Measurements from ENCODE around the gene PTX4.

PTX4 gene

GRCh38 chr16:1500465-1501150 is 11.9 kb upstream of the PTX4 start:
- no peak for DNase-seq (ENCODE audit: low spot score)

GRCh38 chr16:1499756-1500464 is 11.2 kb upstream of the PTX4 start:
- DNase-seq (ENCODE audit: low spot score) = no peak

GRCh38 chr16:1498899-1499676 is 10.3 kb upstream of the PTX4 start:
- DNase-seq (ENCODE audit: low spot score) = no peak

- no peak for DNase-seq (ENCODE audit: low spot score)
Measured at GRCh38 chr16:1497014-1497598, 8.4 kb upstream of the PTX4 start.

- DNase-seq (ENCODE audit: low spot score) = no peak
Measured at GRCh38 chr16:1496464-1496863, 7.7 kb upstream of the PTX4 start.

GRCh38 chr16:1495889-1496262 is 7.1 kb upstream of the PTX4 start:
- no peak for DNase-seq (ENCODE audit: low spot score)

- DNase-seq (ENCODE audit: low spot score) = no peak
Measured at GRCh38 chr16:1495211-1495888, 6.6 kb upstream of the PTX4 start.

GRCh38 chr16:1494711-1495110 is 6.0 kb upstream of the PTX4 start:
- DNase-seq (ENCODE audit: low spot score) = no peak

GRCh38 chr16:1494129-1494640 is 5.4 kb upstream of the PTX4 start:
- peak; percentile 63 for DNase-seq (ENCODE audit: low spot score)

GRCh38 chr16:1493746-1494094 is 5.0 kb upstream of the PTX4 start:
- no peak for DNase-seq (ENCODE audit: low spot score)

GRCh38 chr16:1492923-1493745 is 4.4 kb upstream of the PTX4 start, which contains the start of gene TELO2:
TELO2 (plus strand) TSS chr16:1493360; CDS start chr16:1494282, 922 bp downstream.
- peak; percentile 68 for DNase-seq (ENCODE audit: low spot score)

GRCh38 chr16:1492082-1492922 is 3.6 kb upstream of the PTX4 start:
- DNase-seq (ENCODE audit: low spot score) = no peak

GRCh38 chr16:1491327-1491726 is 2.6 kb upstream of the PTX4 start:
- DNase-seq (ENCODE audit: low spot score) = no peak

GRCh38 chr16:1489077-1489476 is 333 bp upstream of the PTX4 start:
- no peak for DNase-seq (ENCODE audit: low spot score)

- no peak for DNase-seq (ENCODE audit: low spot score)
Measured at GRCh38 chr16:1488054-1488601, 616 bp downstream of the PTX4 start.

- no peak for DNase-seq (ENCODE audit: low spot score)
Measured at GRCh38 chr16:1487395-1488053, 1.2 kb downstream of the PTX4 start.

GRCh38 chr16:1486551-1487390 is 2.0 kb downstream of the PTX4 start:
- DNase-seq (ENCODE audit: low spot score) = no peak

- DNase-seq (ENCODE audit: low spot score) = no peak
Measured at GRCh38 chr16:1485847-1486496, 2.8 kb downstream of the PTX4 start.

All from cerebellar cortex (tissue), 1 donor.